Endothelial cell (in vitro differentiated cells): ENCODE results near the gene MEIS1. TPM values are rescaled to one million over a fixed set of nuclear protein-coding genes. Genes with fewer than 3 reads are reported as not detected.

Experiments used
- DNase-seq: peaks from one replicate; pipeline ENCODE4 v3.0.0; 2021; ENCODE audit warnings: low spot score
- H3K27ac Mint-ChIP-seq: one replicate; pipeline ENCODE4 v1.8.0; 2021; ENCODE audit warnings: mixed read lengths, inconsistent platforms; ENCODE audit not compliant: unreplicated experiment
- H3K27me3 Mint-ChIP-seq: one replicate; pipeline ENCODE4 v1.8.0; 2021; ENCODE audit warnings: mild to moderate bottlenecking, moderate library complexity, mixed read lengths, inconsistent platforms; ENCODE audit not compliant: unreplicated experiment
- H3K36me3 Mint-ChIP-seq: one replicate; pipeline ENCODE4 v1.8.0; 2021; ENCODE audit warnings: mild to moderate bottlenecking, low read depth, mixed read lengths, inconsistent platforms; ENCODE audit not compliant: unreplicated experiment
- H3K4me1 Mint-ChIP-seq: one replicate; pipeline ENCODE4 v1.8.0; 2021; ENCODE audit warnings: mild to moderate bottlenecking, mixed read lengths, inconsistent platforms; ENCODE audit not compliant: unreplicated experiment
- H3K4me3 Mint-ChIP-seq: one replicate; pipeline ENCODE4 v1.8.0; 2021; ENCODE audit warnings: mild to moderate bottlenecking, mixed read lengths, inconsistent platforms; ENCODE audit not compliant: unreplicated experiment
- H3K9me3 Mint-ChIP-seq: one replicate; pipeline ENCODE4 v1.8.0; 2021; ENCODE audit warnings: mixed read lengths, inconsistent platforms; ENCODE audit not compliant: unreplicated experiment
- CTCF ChIP-seq: fragments of 200-600 bp; sonication (generic); IDR thresholded peaks from one replicate; pipeline ENCODE4 v1.5.0; 2021; ENCODE audit warnings: antibody characterized with exemption; ENCODE audit not compliant: unreplicated experiment
- total RNA-seq: library from RNA; stranded (reverse); fragmentation: NEBNext Ultra II Directional; extraction: Animal tissue kit (Norgen Biotek cat#: 25700); gene quantifications from one replicate; pipeline ENCODE4 v1.2.1, GENCODE V29; 2021; ENCODE audit not compliant: unreplicated experiment

MEIS1 gene
- total RNA-seq, 1 donor from 2014 or later, result 13.3 TPM

GRCh38 chr2:66553370-66553769 is 118.4 kb downstream of the MEIS1 start:
- no peaks in the 10 kb centered on the region for H3K27me3 Mint-ChIP-seq
- no peak overlapping the region for H3K4me3 Mint-ChIP-seq
- no peak overlapping the region for H3K27ac Mint-ChIP-seq
- H3K36me3 Mint-ChIP-seq, result no peaks in the 10 kb centered on the region
- TF ChIP-seq CTCF, result no peak
- peaks cover 14% of the 10 kb centered on the region for H3K4me1 Mint-ChIP-seq
- DNase-seq, result no peak
- H3K9me3 Mint-ChIP-seq, result no peaks in the 10 kb centered on the region

GRCh38 chr2:66555091-66555490 is 120.2 kb downstream of the MEIS1 start:
- Mint-ChIP-seq H3K4me3 (no peak overlapping the region), H3K36me3 (no peaks in the 10 kb centered on the region), H3K9me3 (no peaks in the 10 kb centered on the region), H3K4me1 (peaks cover under 1% of the 10 kb centered on the region), H3K27me3 (no peaks in the 10 kb centered on the region), H3K27ac (no peak overlapping the region)
- DNase-seq, result no peak
- TF ChIP-seq CTCF, result no peak

- DNase-seq, result no peak
- Mint-ChIP-seq H3K9me3 (no peaks in the 10 kb centered on the region), H3K36me3 (no peaks in the 10 kb centered on the region), H3K27ac (no peak overlapping the region), H3K4me3 (no peak overlapping the region), H3K4me1 (no peaks in the 10 kb centered on the region), H3K27me3 (no peaks in the 10 kb centered on the region)
- TF ChIP-seq CTCF, result no peak
Measured at GRCh38 chr2:66555501-66556324, 120.8 kb downstream of the MEIS1 start.

- peaks cover 16% of the 10 kb centered on the region for H3K4me1 Mint-ChIP-seq
- no peaks in the 10 kb centered on the region for H3K27me3 Mint-ChIP-seq
- no peaks in the 10 kb centered on the region for H3K9me3 Mint-ChIP-seq
- H3K27ac Mint-ChIP-seq, result no peak overlapping the region
- DNase-seq, result no peak
- TF ChIP-seq CTCF, result no peak
- H3K4me3 Mint-ChIP-seq, result no peak overlapping the region
- no peaks in the 10 kb centered on the region for H3K36me3 Mint-ChIP-seq
Measured at GRCh38 chr2:66559672-66560071, 124.7 kb downstream of the MEIS1 start.

- Mint-ChIP-seq H3K4me1 (peaks cover 16% of the 10 kb centered on the region), H3K27me3 (no peaks in the 10 kb centered on the region), H3K9me3 (no peaks in the 10 kb centered on the region), H3K36me3 (no peaks in the 10 kb centered on the region), H3K4me3 (no peak overlapping the region), H3K27ac (no peak overlapping the region)
- TF ChIP-seq CTCF, result no peak
- no peak for DNase-seq
Measured at GRCh38 chr2:66560683-66561082, 125.8 kb downstream of the MEIS1 start.
